ENCODE measurements around the gene GRPEL1. TPM values are rescaled to one million over a fixed set of nuclear protein-coding genes. Genes with fewer than 3 reads are reported as not detected.
A peak's percentile ranks its signal among the peaks of the same experiment; 100 is the strongest.

The GRPEL1 gene
- polyA plus RNA-seq, 1 donor from 2014 or later = 28.5 TPM

- Histone ChIP-seq H3K9ac (ENCODE audit: low read length) (no peak overlapping the region), H3K9me3 (ENCODE audit: low read length) (no peaks in the 10 kb centered on the region), H3K4me3 (ENCODE audit: low read length) (no peak overlapping the region), H2AFZ (ENCODE audit: low read depth, low read length) (no peak overlapping the region), H4K20me1 (ENCODE audit: insufficient read depth) (peaks cover 10% of the 10 kb centered on the region), H3K27me3 (ENCODE audit: insufficient read depth, low read depth, low read length) (no peaks in the 10 kb centered on the region), H3K36me3 (ENCODE audit: insufficient read depth, low read length) (no peaks in the 10 kb centered on the region), H3K27ac (ENCODE audit: low read length) (no peak overlapping the region), H3F3A (ENCODE audit: insufficient read depth, low read length, poor library complexity, severe bottlenecking) (no peaks in the 10 kb centered on the region), H3K79me2 (replicated peaks; ENCODE audit: insufficient read depth, low read length) (peaks cover 20% of the 10 kb centered on the region), H3K4me2 (ENCODE audit: low read length) (no peak overlapping the region), H3K9me2 (ENCODE audit: insufficient read depth, low read length) (no peaks in the 10 kb centered on the region)
- no peak for TF ChIP-seq POLR2AphosphoS5 (IDR thresholded peaks at IDR 0.05)
- TF ChIP-seq CTCF (IDR thresholded peaks at IDR 0.05; ENCODE audit: poor library complexity, severe bottlenecking) = no peak
- TF ChIP-seq MXI1 (conservative IDR thresholded peaks at IDR 0.05; ENCODE audit: poor library complexity, severe bottlenecking) = no peak
- TF ChIP-seq SMC3 (conservative IDR thresholded peaks at IDR 0.05; ENCODE audit: poor library complexity) = no peak
- no peak for TF ChIP-seq EZH2 (IDR thresholded peaks at IDR 0.05; ENCODE audit: borderline replicate concordance, insufficient read depth, low read length, poor library complexity, severe bottlenecking)
- TF ChIP-seq TAF1 (IDR thresholded peaks at IDR 0.05; ENCODE audit: low read depth) = no peak
- no peak for TF ChIP-seq EP300 (conservative IDR thresholded peaks at IDR 0.05; ENCODE audit: poor library complexity, severe bottlenecking)
- TF ChIP-seq RAD21 (conservative IDR thresholded peaks at IDR 0.05) = no peak
- TF ChIP-seq, protein P1, sequence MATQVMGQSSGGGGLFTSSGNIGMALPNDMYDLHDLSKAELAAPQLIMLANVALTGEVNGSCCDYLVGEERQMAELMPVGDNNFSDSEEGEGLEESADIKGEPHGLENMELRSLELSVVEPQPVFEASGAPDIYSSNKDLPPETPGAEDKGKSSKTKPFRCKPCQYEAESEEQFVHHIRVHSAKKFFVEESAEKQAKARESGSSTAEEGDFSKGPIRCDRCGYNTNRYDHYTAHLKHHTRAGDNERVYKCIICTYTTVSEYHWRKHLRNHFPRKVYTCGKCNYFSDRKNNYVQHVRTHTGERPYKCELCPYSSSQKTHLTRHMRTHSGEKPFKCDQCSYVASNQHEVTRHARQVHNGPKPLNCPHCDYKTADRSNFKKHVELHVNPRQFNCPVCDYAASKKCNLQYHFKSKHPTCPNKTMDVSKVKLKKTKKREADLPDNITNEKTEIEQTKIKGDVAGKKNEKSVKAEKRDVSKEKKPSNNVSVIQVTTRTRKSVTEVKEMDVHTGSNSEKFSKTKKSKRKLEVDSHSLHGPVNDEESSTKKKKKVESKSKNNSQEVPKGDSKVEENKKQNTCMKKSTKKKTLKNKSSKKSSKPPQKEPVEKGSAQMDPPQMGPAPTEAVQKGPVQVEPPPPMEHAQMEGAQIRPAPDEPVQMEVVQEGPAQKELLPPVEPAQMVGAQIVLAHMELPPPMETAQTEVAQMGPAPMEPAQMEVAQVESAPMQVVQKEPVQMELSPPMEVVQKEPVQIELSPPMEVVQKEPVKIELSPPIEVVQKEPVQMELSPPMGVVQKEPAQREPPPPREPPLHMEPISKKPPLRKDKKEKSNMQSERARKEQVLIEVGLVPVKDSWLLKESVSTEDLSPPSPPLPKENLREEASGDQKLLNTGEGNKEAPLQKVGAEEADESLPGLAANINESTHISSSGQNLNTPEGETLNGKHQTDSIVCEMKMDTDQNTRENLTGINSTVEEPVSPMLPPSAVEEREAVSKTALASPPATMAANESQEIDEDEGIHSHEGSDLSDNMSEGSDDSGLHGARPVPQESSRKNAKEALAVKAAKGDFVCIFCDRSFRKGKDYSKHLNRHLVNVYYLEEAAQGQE (IDR thresholded peaks at IDR 0.05; ENCODE audit: borderline replicate concordance) = no peak
Observed at GRCh38 chr4:7040765-7041164, 27.1 kb downstream of the GRPEL1 start.

DNA sequence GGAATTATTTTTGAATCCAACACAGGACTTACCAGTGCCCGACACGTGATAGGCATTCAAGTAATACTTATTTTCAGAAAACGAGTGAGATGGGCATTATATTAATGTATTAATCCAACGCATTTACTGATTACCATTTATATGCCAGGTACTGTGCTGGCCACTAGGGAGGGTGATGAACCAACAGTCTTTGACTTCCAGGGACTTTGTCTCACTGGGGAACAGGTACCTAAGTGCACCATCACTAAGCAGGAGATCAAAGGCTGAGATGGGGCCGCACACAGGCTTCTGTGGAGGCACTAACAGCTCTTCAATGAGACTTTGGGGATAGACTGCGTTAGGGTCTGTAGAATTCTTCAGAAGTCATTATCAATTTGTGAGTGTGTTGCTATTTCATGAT is 30.4 kb downstream of the GRPEL1 start:
- no peaks in the 10 kb centered on the region for H3F3A ChIP-seq (ENCODE audit: insufficient read depth, low read length, poor library complexity, severe bottlenecking)
- no peak overlapping the region for H3K27ac ChIP-seq (ENCODE audit: low read length)
- H2AFZ ChIP-seq (ENCODE audit: low read depth, low read length) = no peak overlapping the region
- H3K9me2 ChIP-seq (ENCODE audit: insufficient read depth, low read length) = no peaks in the 10 kb centered on the region
- no peak overlapping the region for H3K4me2 ChIP-seq (ENCODE audit: low read length)
- TF ChIP-seq CTCF (IDR thresholded peaks at IDR 0.05; ENCODE audit: poor library complexity, severe bottlenecking) (peak; percentile 25), TAF1 (IDR thresholded peaks at IDR 0.05; ENCODE audit: low read depth) (no peak), POLR2AphosphoS5 (IDR thresholded peaks at IDR 0.05) (no peak), EP300 (conservative IDR thresholded peaks at IDR 0.05; ENCODE audit: poor library complexity, severe bottlenecking) (no peak), EZH2 (IDR thresholded peaks at IDR 0.05; ENCODE audit: borderline replicate concordance, insufficient read depth, low read length, poor library complexity, severe bottlenecking) (no peak), MXI1 (conservative IDR thresholded peaks at IDR 0.05; ENCODE audit: poor library complexity, severe bottlenecking) (no peak)
- TF ChIP-seq, protein P1 (IDR thresholded peaks at IDR 0.05; ENCODE audit: borderline replicate concordance) = no peak
- H3K36me3 ChIP-seq (ENCODE audit: insufficient read depth, low read length) = no peaks in the 10 kb centered on the region
- no peaks in the 10 kb centered on the region for H4K20me1 ChIP-seq (ENCODE audit: insufficient read depth)
- H3K9me3 ChIP-seq (ENCODE audit: low read length) = no peaks in the 10 kb centered on the region
- no peaks in the 10 kb centered on the region for H3K79me2 ChIP-seq (replicated peaks; ENCODE audit: insufficient read depth, low read length)
- H3K4me3 ChIP-seq (ENCODE audit: low read length) = no peak overlapping the region
- no peaks in the 10 kb centered on the region for H3K27me3 ChIP-seq (ENCODE audit: insufficient read depth, low read depth, low read length)
- no peak overlapping the region for H3K9ac ChIP-seq (ENCODE audit: low read length)

Measured in neural cell (in vitro differentiated cells).